Dermis blood vessel endothelial cell (primary cell): ENCODE results near the gene AZGP1. TPM values are rescaled to one million over a fixed set of nuclear protein-coding genes. Genes with fewer than 3 reads are reported as not detected.
"Not testable (repeated sequence)": the region's sequence is repeated elsewhere in the genome, so short reads cannot be mapped to it uniquely, and the experiment has no call there.

Experiments
- DNase-seq: peaks from one replicate; pipeline ENCODE4 v3.0.0; 2010
- total RNA-seq: library from RNA; depleted of rRNA; stranded (reverse); fragments of >200 nt; gene quantifications from 2 replicates; pipeline ENCODE4 v1.2.3, GENCODE V29; 2014

AZGP1 gene
- total RNA-seq = not detected in 2 replicates

- no peak for DNase-seq
Measured at GRCh38 chr7:99975782-99976521, at the start of gene AZGP1. TSS of gene AZGP1 (minus strand) at chr7:99976031. CDS start at chr7:99976020, 11 bp downstream.

- no peak for DNase-seq
Measured at GRCh38 chr7:100024020-100024619, 48.3 kb upstream of the AZGP1 start.

GRCh38 chr7:100023526-100023925 lies 47.7 kb upstream of the AZGP1 start:
- DNase-seq = no peak

GRCh38 chr7:100022621-100023020 lies 46.8 kb upstream of the AZGP1 start:
- DNase-seq = no peak

- peak; percentile 33 for DNase-seq
Measured at GRCh38 chr7:100021297-100021696, 45.5 kb upstream of the AZGP1 start.

GRCh38 chr7:100019908-100020307 lies 44.1 kb upstream of the AZGP1 start:
- DNase-seq = no peak

GRCh38 chr7:100017875-100018274 lies 42.0 kb upstream of the AZGP1 start:
- DNase-seq = no peak

GRCh38 chr7:100017300-100017699 lies 41.5 kb upstream of the AZGP1 start:
- no peak for DNase-seq

- DNase-seq = peak; percentile 60
Measured at GRCh38 chr7:100016215-100016901, 40.5 kb upstream of the AZGP1 start.

- peak; percentile 97 for DNase-seq
Measured at GRCh38 chr7:100015232-100016214, 39.7 kb upstream of the AZGP1 start, which contains the start of gene ZKSCAN1. TSS of gene ZKSCAN1 (plus strand) at chr7:100015596. CDS start at chr7:100023507, 7,911 bp downstream.

- DNase-seq = no peak
Measured at GRCh38 chr7:100013328-100013676, 37.5 kb upstream of the AZGP1 start.

- DNase-seq = not testable (repeated sequence)
Measured at GRCh38 chr7:100012385-100013327, 36.8 kb upstream of the AZGP1 start.

- DNase-seq = no peak
Measured at GRCh38 chr7:100011516-100011915, 35.7 kb upstream of the AZGP1 start.

GRCh38 chr7:100010901-100011300 lies 35.1 kb upstream of the AZGP1 start:
- DNase-seq = no peak

- DNase-seq = not testable (repeated sequence)
Measured at GRCh38 chr7:100009952-100010351, 34.1 kb upstream of the AZGP1 start.

GRCh38 chr7:100008525-100008924 lies 32.7 kb upstream of the AZGP1 start:
- peak; percentile 33 for DNase-seq

- no peak for DNase-seq
Measured at GRCh38 chr7:100007887-100008286, 32.1 kb upstream of the AZGP1 start.

GRCh38 chr7:100003711-100004661 lies 28.2 kb upstream of the AZGP1 start:
- DNase-seq = peak; percentile 42

GRCh38 chr7:100000239-100000638 lies 24.4 kb upstream of the AZGP1 start:
- no peak for DNase-seq

- DNase-seq = peak; percentile 68
Measured at GRCh38 chr7:99997545-99998137, 21.8 kb upstream of the AZGP1 start.
